ENCODE results near the gene NCOA1. TPM values are rescaled to one million over a fixed set of nuclear protein-coding genes. Genes with fewer than 3 reads are reported as not detected.
A peak's percentile ranks its signal among the peaks of the same experiment; 100 is the strongest.

The NCOA1 gene
- total and polyA plus RNA-seq, 2 of the 4 experiments (the other 2 are of a cell fraction), result 6.7 to 11.3 TPM

DNA sequence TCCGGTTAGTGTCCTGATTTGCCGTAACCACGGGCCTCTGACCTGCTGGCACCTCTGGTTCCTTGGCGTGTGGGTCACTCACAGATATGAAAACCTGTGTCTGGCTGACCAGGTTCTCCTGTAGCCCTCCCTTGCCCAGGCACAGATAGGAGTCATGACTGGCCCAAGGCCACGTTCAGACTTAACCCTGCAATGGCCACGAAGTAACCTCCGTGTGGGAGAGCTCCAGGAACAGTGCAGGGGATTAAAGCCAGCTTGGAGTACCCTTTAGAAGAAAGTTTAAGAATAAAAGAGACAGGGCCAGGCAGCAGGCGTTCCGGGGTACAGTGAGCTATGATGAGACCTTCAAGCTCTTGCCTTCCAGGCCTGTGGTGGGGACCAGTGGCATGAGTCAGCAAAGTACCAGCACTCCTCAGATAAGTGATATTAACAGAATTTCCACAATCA is 327.7 kb downstream of the NCOA1 start:
- Histone ChIP-seq H2BK15ac (ENCODE audit: low read depth, low read length) (peak overlapping the region; percentile 61; the same call in 1 of the 3 replicates), H3K18ac (ENCODE audit: low read depth, low read length) (0 out of 2 replicates have a peak overlapping the region, but pooled peaks have one; percentile 5), H3K4ac (ENCODE audit: low read depth, low read length) (peak overlapping the region; percentile 79), H2BK20ac (ENCODE audit: low read depth, low read length) (peak overlapping the region; percentile 54), H3K9me3 (ENCODE audit: control insufficient read depth, insufficient read depth, low read length) (no peaks in the 10 kb centered on the region), H2AK9ac (replicated peaks; ENCODE audit: low read depth, low read length, poor library complexity) (peak overlapping the region; percentile 92), H4K20me1 (ENCODE audit: insufficient read depth, low read length) (peaks cover 5% of the 10 kb centered on the region; the same call in 1 of the 2 replicates), H3K4me1 (ENCODE audit: control insufficient read depth, insufficient read depth, low read length) (peaks cover 17% of the 10 kb centered on the region), H3K9me1 (ENCODE audit: insufficient read depth, low read length) (peaks cover 16% of the 10 kb centered on the region), H3K56ac (ENCODE audit: extremely low read depth, insufficient read depth, low read length) (no peak overlapping the region), H2AK5ac (ENCODE audit: low read depth, low read length) (peak overlapping the region; percentile 54), H3K4me2 (ENCODE audit: low read depth, low read length) (no peak overlapping the region), H2BK5ac (ENCODE audit: low read depth, low read length, poor library complexity, severe bottlenecking) (peak overlapping the region; percentile 49), H3K14ac (replicated peaks; ENCODE audit: low read depth, low read length) (peak overlapping the region; percentile 72; the same call in 1 of the 2 replicates), H3K27me3 (ENCODE audit: control insufficient read depth, insufficient read depth, low read length) (no peaks in the 10 kb centered on the region), H4K5ac (ENCODE audit: low read depth, low read length) (peak overlapping the region; percentile 33; the same call in 1 of the 2 replicates), H3K23ac (ENCODE audit: low read depth, low read length) (peak overlapping the region; percentile 75), H3K9ac (ENCODE audit: low read depth, low read length) (no peak overlapping the region), H3K27ac (ENCODE audit: insufficient read depth, low read length) (peak overlapping the region; percentile 17; the same call in 1 of the 2 replicates), H2AFZ (replicated peaks; ENCODE audit: low read length, poor library complexity) (peak overlapping the region; percentile 59), H2BK120ac (ENCODE audit: low read depth, low read length) (peak overlapping the region; percentile 58), H3K79me1 (ENCODE audit: low read depth in 1 of 2, low read length in 2 of 2) (peaks cover 34 to 67% of the 10 kb centered on the region in 2 experiments), H3K36me3 (ENCODE audit: control insufficient read depth, insufficient read depth, low read length) (peaks cover 45% of the 10 kb centered on the region), H4K8ac (ENCODE audit: low read depth in 2 of 2, low read length in 2 of 2) (peak overlapping the region; percentile 60 to 66; a peak in 3 of 4 replicates), H3K4me3 (ENCODE audit: insufficient read depth, low read depth, low read length) (no peak overlapping the region), H4K91ac (ENCODE audit: insufficient read depth, low read depth, low read length) (peak overlapping the region; percentile 82)
- WGBS, 2 experiments (ENCODE audit: extremely low coverage in 2 of 2, insufficient read length in 1 of 2), result 0% methylated on average over 1 of the region's 9 CpGs; no CpG with 5 or more reads in 1 of the 2 experiments
- ChIA-PET POLR2A (ENCODE audit: unreplicated experiment) (interaction anchor here (0.6 kb wide), 1 partner anchor 245 kb away, joined by 3 read pairs; no protein-coding TSS in a partner anchor), CTCF (interaction anchor here (0.5 to 0.6 kb wide), 3 partner anchors 204 to 802 kb away, joined by 3 to 4 read pairs (median 4); no protein-coding TSS in a partner anchor)
- DNase-seq, result peak; percentile 63
- TF ChIP-seq CEBPB (IDR thresholded peaks at IDR 0.05; ENCODE audit: low read depth, low read length), result no peak
- TF ChIP-seq, protein P1, sequence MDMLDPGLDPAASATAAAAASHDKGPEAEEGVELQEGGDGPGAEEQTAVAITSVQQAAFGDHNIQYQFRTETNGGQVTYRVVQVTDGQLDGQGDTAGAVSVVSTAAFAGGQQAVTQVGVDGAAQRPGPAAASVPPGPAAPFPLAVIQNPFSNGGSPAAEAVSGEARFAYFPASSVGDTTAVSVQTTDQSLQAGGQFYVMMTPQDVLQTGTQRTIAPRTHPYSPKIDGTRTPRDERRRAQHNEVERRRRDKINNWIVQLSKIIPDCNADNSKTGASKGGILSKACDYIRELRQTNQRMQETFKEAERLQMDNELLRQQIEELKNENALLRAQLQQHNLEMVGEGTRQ (IDR thresholded peaks at IDR 0.05; ENCODE audit: low read depth, low read length), result no peak
- TF ChIP-seq MXI1 (IDR thresholded peaks at IDR 0.05; ENCODE audit: borderline replicate concordance, low read depth, low read length), result no peak
- TF ChIP-seq POLR2A (IDR thresholded peaks at IDR 0.05; ENCODE audit: low read depth, low read length), result no peak
- TF ChIP-seq BHLHE40 (IDR thresholded peaks at IDR 0.05; ENCODE audit: low read depth, low read length), result no peak
- peak; percentile 62 for TF ChIP-seq MAFK (IDR thresholded peaks at IDR 0.05; ENCODE audit: low read depth, low read length)
- TF ChIP-seq CHD1 (IDR thresholded peaks at IDR 0.05; ENCODE audit: low read depth, low read length), result no peak
- TF ChIP-seq, protein P2, sequence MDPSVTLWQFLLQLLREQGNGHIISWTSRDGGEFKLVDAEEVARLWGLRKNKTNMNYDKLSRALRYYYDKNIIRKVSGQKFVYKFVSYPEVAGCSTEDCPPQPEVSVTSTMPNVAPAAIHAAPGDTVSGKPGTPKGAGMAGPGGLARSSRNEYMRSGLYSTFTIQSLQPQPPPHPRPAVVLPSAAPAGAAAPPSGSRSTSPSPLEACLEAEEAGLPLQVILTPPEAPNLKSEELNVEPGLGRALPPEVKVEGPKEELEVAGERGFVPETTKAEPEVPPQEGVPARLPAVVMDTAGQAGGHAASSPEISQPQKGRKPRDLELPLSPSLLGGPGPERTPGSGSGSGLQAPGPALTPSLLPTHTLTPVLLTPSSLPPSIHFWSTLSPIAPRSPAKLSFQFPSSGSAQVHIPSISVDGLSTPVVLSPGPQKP (IDR thresholded peaks at IDR 0.05; ENCODE audit: borderline replicate concordance, low read depth, low read length), result no peak
- no peak for TF ChIP-seq SMC3 (IDR thresholded peaks at IDR 0.05; ENCODE audit: low read depth, low read length)
- TF ChIP-seq NFE2L2 (IDR thresholded peaks at IDR 0.05; ENCODE audit: low read depth, low read length), result peak; percentile 85
- no peak for TF ChIP-seq MAZ (IDR thresholded peaks at IDR 0.05; ENCODE audit: borderline replicate concordance, low read depth, low read length)
- intact Hi-C loops (cut with micrococcal nuclease), result no loop called here
- in situ Hi-C loops (cut with MboI; ENCODE audit: low sequenced_read_pairs), result no loop called here
- ATAC-seq (ENCODE audit: low read depth), result peak; percentile 46
- no TSS peak for BruUV-seq (replicated peaks)
- dilution Hi-C loops (cut with HindIII; ENCODE audit: low sequenced_read_pairs, unreplicated experiment), result no loop called here

Measured in IMR-90 (cell line).